HG02852 (cell line): ENCODE measurements around the gene YOD1.

Experiments used
- ATAC-seq: cut with Tn5 transposase; IDR thresholded peaks from one replicate; pipeline ENCODE4 v1.9.1; 2021; ENCODE audit warnings: mild to moderate bottlenecking, moderate library complexity; ENCODE audit not compliant: unreplicated experiment

Gene YOD1

GRCh38 chr1:207013321-207014085 lies 37.5 kb downstream of the YOD1 start:
- ATAC-seq = no peak

GRCh38 chr1:207010726-207011125 lies 40.3 kb downstream of the YOD1 start:
- ATAC-seq = no peak

GRCh38 chr1:207009945-207010344 lies 41.1 kb downstream of the YOD1 start:
- ATAC-seq = no peak

- no peak for ATAC-seq
These were observed 41.7 kb downstream of the YOD1 start for GRCh38 chr1:207009182-207009850.

- ATAC-seq = no peak
These were observed 43.5 kb downstream of the YOD1 start for GRCh38 chr1:207007352-207008033.

- ATAC-seq = no peak
These were observed 44.1 kb downstream of the YOD1 start for GRCh38 chr1:207006914-207007313.

GRCh38 chr1:207006083-207006482 lies 44.9 kb downstream of the YOD1 start:
- ATAC-seq = no peak

- no peak for ATAC-seq
These were observed 45.8 kb downstream of the YOD1 start for GRCh38 chr1:207004931-207005830.

- no peak for ATAC-seq
These were observed 47.8 kb downstream of the YOD1 start for GRCh38 chr1:207003210-207003609.

GRCh38 chr1:207002724-207003146 lies 48.3 kb downstream of the YOD1 start:
- ATAC-seq = no peak

- ATAC-seq = no peak
These were observed 49.3 kb downstream of the YOD1 start for GRCh38 chr1:207001492-207002245.

- no peak for ATAC-seq
These were observed 50.2 kb downstream of the YOD1 start for GRCh38 chr1:207000651-207001291.

GRCh38 chr1:206998816-206999215 lies 52.2 kb downstream of the YOD1 start:
- ATAC-seq = no peak
